ENCODE data around the gene LALBA. TPM values are rescaled to one million over a fixed set of nuclear protein-coding genes. Genes with fewer than 3 reads are reported as not detected.
"Not testable (repeated sequence)": the region's sequence is repeated elsewhere in the genome, so short reads cannot be mapped to it uniquely, and the experiment has no call there.

The LALBA gene
- not detected in 2 replicates for polyA plus RNA-seq (2014; cell fraction: cytosol; rRNA removed)
- not detected in 2 replicates for polyA plus RNA-seq (2014; cell fraction: nucleus; rRNA removed)

DNA sequence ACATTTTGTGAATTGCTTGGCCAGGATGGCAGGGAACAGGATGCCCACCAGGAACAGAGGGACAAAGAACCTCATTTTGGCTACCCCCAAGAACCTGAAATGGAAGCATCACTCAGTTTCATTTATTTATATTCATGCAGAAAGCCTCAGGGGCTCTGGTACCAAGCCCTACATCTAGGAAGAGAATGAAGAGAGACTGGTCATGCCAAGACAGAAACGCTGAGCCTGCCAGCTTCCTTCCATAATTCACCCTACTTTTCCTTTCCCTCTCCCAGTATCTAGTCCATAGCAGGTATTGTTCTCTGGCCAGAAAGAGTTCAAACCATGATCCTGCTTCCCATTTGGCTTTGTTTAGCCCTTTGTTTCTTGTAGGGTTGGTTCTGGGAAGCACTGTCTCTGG lies at the start of gene LALBA:
TSS of gene LALBA (minus strand) at position 101 of the 400 bp plus-strand sequence. CDS start at position 75, 26 bp downstream.
- DNase-seq (ENCODE audit: low spot score) = no peak

DNA sequence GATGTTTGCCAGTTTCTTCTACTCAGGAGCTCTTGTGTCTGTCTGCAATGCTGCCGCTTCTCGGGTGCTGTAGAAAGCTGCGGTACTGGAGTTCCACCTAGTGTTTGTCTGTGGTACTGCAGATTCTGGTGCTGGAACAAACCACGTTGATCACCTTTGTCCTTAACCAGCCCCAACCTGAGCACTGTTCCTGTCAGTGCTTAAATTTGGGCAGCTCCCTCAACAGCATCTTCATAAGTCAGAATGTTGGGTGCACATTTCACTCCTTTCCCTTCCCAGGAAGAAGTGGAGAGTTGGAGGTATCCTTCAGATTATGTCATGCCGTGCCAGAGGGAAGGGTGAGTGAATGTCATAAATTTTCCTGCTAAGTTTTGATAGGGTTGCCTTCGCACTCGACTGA lies 48.7 kb upstream of the LALBA start:
- DNase-seq (ENCODE audit: low spot score) = peak; percentile 78

DNA sequence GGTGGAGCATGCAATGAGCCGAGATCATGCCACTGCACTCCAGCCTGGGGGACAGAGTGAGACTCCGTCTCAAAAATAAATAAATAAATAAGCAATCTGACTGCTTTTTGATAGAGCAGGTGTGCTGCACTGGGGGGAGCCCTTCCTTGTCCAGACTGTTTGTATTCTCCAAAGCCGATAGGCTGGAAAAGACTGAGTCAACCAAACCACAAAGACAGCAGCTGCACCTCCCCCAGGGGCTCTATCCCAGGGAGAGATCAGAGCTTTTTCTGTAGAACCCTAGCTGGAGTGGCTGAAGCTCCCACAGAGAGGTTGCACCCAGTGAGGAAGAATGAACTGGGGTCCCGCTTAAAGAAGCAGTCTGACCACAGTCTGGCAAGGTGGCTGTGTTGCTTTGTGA lies 45.8 kb upstream of the LALBA start:
- DNase-seq (ENCODE audit: low spot score) = no peak

DNA sequence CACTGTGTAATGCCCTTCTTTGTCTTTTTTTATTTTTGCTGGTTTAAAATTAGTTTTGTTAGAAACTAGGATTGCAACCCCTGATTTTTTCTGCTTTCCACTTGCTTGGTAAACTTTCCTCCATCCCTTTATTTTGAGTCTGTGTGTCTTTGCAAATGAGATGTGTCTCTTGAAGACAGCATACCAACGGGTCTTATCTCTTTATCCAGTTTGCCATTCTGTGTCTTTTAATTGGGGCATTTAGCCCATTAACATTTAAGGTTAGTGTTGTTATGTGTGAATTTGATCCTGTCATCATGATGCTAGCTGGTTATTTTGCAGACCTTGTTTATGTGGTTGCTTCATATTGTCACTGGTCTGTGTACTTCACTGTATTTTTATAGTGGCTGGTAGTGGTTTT lies 43.5 kb upstream of the LALBA start:
- DNase-seq (ENCODE audit: low spot score) = no peak

DNA sequence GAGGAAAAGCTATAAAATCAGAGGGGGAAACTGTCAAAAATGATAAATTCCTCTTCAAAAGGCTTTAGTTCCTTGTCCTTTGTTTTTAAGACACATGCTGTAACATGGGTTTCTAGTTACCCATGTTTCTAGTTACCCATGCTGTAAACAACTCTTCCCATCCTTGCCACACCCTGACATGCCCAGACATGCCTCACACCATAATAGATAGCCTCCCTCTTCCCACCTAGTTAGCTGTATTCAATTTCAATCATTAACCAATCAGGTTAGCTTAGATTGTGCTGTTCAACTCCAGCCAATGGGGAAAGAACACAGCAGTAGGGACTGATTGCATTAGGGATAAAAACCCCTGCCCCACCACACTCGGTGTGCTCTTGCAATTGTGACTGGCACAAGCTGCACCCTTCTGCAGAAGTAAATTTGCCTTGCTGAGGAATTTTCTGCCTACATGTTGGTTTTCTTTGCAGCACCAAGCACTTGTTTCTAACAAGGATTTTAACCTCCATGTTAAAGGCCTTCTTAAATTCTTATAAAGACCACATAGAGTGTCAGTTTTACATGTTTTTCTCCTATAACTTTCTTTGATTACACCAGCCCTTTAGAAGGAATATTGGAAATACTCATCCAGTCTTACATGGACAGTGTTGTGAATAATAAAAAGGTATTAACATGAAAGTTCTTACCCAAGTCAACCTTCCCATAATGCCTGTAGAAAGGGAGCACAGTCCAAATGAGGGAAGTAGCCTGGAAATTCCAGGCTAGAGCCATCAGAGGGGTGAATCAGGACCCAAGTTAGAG lies 32.5 kb upstream of the LALBA start:
- no peak for DNase-seq (ENCODE audit: low spot score)

DNA sequence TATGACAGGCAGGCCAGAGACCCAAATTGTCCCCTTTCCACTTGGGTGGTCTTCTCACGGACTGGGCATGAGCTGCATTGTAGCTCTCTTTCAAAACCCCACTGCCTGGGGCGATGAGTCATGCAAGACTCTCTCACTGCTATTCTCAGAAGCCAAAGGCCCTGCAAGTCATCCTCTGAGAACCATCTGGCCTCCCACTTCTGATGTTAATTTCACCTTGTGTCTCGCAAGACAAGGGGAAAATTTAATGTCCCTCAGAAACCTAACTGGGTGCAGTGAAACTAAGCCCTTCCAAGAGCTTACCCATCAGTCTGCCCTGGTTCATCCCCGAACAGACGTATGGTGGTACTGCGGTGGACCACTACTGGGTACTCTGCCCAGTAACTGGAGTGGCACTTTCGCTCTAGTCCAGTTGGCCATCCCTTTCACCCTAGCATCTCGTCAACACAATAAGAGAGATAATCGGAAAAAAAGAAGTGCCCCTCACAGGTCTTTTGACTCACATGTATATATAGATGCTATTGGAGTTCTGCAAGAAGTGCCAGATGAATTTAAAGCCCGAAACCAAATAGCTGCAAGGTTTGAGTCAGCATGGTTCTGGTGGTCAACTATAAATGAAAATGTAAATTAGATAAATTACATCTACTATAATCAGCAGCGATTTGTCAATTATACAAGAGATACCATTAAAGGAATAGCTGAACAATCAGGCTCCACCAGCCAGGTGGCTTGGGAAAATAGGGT lies 31.3 kb upstream of the LALBA start:
- no peak for DNase-seq (ENCODE audit: low spot score)

DNA sequence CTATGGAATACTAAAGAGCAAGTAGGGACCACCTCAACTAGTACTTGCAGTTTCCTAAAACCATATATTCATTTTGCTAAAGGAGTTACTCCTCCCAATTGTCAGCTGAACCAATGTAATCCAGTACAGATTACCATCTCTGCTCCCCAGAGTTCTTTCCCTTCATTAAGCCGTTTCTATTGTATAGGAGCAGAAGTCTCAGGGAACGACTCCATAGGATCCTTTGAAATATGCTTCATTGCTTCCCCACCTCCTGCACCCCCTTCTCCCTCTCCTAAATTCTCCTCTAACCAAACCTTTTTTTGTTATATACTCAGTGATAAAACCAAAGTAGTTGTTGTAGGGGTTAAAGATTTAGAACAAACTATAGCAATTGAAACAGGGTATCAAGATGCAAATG lies 30.7 kb upstream of the LALBA start:
- no peak for DNase-seq (ENCODE audit: low spot score)

DNA sequence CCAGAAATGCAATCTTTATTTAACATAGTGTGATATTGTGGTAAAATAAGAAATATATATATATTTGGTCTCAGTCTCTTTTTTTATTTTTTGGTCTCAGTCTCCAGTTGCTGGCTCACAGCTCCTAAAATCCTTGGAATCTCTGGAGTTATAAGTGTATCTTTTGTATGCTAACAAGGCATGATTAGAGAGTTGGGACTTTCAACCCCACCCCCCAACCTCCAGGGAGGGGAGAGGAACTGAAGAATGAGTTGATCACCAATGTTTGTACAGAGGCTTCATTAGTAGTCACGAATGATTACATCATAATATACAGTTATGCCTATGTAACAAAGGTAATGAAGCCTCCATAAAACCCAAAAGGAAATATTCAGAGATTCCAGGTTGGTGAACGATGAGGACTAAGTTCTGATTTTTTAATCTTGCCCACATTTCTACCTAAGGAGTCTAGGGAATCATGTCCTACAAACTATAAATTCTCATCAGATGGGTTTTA lies 22.8 kb upstream of the LALBA start:
- no peak for DNase-seq (ENCODE audit: low spot score)

DNA sequence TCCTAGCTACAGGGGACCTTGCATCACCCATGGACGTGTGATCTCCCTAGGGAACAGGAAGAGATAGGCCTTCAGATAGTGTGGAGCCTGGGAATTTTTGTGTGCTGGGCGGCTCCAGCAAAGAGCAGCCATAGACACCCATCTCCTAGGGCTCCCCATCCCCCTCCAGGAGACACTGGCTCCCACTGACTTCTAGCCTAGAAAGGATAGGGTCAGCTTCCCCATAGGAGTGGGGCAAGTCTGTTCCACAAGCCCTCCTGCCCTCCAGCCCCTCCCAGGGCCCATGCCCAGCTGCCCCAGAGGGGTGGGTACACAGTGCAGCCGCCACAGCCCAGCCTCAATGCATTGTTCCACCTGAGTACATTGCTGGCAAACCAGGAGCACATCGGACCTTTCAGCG lies 16.5 kb upstream of the LALBA start:
- DNase-seq (ENCODE audit: low spot score) = no peak

DNA sequence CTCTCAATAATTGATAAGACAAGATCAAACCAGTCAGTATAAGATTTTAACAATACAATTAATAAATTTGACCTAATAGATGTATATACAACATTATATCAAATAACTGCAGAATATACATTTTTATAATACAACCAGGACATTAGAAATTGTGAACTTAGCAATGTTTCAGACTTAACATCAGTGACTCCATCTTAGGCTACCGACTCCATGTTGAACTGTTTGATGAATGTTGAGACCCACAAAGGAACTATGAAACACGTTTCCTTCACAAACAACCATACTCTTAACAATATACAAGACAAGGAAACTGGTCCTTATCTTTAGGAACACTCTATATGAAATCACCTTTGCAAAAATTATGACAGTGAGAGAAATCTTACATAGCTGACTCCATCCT lies 13.9 kb upstream of the LALBA start:
- DNase-seq (ENCODE audit: low spot score) = no peak

DNA sequence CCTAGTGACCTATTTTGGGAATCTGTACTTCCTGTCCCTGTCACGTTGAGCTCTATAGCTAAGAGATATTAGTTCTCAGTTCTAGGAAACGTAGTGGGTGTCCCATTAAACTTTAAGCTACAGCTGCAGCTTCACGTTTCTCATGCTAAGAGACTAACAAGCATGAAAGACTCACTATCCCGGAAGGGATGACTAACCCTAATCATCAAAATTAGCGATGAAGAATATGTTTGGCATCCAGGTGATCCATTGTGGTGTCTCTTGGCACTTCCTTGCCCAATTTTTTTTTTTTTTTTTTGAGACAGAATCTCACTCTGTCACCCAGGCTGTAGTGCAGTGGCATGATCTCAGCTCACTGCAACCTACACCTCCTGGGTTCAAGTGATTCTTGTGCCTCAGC lies 11.0 kb upstream of the LALBA start:
- no peak for DNase-seq (ENCODE audit: low spot score)

DNA sequence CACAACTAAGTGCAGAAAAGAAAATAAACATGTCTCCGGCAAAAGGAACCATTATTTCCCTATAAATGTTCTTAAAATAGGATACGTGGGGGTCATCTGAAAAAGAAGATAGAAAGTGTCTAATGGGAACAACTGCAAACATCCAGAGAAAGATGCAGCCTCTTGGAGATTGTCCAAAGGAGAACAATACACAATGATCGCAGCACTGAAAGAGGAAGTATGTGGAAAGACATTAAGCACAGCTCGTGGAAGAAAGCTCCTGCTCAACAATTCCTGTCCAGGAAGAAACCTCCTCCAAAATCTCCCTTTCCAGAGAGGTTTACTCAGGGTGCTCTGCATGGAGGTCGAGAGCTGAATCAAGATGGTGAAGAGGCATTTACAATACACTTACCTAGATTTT lies 2.5 kb upstream of the LALBA start:
- DNase-seq (ENCODE audit: low spot score) = no peak

DNA sequence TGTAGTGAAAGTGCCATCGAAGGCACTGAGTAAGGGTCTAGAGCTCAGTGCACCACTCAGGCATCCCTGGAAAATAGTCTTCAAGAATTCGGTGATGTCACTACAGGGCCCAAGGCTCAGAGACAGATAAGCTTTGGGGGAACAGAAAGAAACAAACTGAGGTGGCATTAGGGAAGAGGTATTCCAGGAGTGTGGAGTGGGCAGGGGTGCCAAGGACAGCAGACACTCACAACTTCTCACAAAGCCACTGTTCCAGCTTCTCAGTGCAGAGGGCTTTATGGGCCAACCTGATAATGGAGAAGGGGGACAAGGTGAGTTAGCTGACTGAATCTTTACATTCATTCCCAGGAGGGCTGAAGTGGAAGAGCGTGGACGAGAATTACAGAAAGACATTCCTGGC lies 2.1 kb downstream of the LALBA start:
- DNase-seq (ENCODE audit: low spot score) = no peak

DNA sequence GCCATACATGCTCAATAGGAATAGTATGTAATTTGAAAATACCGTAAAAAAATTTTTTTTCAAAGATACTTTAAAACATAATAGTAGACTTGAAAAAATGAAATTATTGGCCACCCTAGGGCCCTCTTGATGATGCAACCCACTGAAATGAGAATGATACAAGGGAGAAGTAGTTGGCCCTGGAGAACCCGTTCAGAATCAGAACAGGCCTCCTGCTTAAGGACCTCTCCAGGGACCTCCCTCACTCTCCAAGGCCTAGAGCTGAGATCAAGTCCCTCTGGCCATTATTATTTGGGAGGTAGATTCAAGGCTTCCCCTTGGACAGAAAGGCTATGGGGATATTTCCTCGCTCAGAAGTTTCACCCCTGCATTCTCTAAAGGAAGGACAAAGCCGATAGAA lies 11.9 kb downstream of the LALBA start:
- DNase-seq (ENCODE audit: low spot score) = no peak

DNA sequence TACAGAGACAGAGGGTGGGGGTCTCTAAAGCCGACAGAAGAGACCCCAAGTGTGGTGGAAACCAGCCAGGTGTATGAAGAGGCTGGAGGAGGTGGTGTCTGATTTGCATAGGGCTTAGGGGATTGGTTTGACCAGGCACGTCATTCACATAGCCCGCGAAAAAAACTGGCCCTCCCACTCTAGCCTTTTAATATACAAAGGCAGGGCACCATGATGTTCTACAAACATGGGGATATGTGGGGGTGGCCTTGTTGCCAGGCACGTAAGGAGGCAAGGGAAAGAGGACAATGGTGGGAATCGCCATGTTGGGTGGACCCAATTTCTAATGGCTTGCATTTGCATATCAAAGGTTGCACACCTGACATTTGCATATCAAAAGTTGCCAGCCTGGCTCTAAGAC lies 13.2 kb downstream of the LALBA start:
- no peak for DNase-seq (ENCODE audit: low spot score)

DNA sequence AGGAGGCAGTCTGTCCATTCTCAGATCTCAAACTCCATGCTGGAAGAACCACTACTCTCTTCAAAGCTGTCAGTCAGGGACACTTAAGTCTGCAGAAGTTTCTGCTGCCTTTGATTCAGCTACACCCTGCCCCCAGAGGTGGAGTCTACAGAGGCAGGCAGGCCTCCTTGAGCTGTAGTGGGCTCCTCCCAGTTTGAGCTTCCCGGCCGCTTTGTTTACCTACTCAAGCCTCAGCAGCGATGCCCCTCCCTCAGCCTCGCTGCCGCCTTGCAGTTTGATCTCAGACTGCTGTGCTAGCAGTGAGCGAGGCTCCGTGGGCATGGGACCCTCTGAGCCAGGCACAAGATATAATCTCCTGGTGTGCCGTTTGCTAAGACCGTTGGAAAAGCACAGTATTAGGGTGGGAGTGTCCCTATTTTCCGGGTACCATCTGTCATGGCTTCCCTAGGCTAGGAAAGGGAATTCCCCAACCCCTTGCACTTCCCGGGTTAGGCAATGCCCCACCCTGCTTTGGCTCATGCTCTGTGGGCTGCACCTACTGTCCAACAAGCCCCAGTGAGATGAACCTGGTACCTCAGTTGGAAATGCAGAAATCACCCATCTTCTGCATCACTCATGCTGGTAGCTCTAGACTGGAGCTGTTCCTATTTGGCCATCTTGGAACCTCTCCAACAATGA lies 16.0 kb downstream of the LALBA start:
- DNase-seq (ENCODE audit: low spot score) = not testable (repeated sequence)

DNA sequence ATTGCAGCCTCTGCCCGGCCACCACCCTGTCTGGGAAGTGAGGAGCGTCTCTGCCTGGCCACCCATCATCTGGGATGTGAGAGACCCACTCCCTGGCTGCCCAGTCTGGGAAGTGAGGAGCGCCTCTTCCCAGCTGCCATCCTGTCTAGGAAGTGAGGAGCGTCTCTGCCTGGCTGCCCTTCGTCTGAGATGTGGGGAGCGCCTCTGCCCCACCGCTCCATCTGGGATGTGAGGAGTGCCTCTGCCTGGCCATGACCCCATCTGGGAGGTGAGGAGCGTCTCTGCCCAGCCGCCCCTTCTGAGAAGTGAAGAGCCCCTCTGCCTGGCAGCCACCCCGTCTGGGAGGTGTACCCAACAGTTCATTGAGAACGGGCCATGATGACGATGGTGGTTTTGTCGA lies 18.2 kb downstream of the LALBA start:
- not testable (repeated sequence) for DNase-seq (ENCODE audit: low spot score)

DNA sequence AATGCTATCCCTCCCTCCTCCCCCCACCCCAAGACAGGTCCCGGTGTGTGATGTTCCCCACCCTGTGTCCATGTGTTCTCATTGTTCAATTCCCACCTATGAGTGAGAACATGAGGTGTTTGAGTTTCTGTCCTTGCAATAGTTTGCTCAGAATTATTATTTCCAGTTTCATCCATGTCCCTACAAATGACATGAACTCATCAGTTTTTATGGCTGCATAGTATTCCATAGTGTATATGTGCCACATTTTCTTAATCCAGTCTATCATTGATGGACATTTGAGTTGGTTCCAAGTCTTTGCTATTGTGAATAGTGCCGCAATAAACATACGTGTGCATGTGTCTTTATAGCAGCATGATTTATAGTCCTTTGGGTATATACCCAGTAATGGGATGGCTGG lies 22.8 kb downstream of the LALBA start:
- DNase-seq (ENCODE audit: low spot score) = not testable (repeated sequence)

DNA sequence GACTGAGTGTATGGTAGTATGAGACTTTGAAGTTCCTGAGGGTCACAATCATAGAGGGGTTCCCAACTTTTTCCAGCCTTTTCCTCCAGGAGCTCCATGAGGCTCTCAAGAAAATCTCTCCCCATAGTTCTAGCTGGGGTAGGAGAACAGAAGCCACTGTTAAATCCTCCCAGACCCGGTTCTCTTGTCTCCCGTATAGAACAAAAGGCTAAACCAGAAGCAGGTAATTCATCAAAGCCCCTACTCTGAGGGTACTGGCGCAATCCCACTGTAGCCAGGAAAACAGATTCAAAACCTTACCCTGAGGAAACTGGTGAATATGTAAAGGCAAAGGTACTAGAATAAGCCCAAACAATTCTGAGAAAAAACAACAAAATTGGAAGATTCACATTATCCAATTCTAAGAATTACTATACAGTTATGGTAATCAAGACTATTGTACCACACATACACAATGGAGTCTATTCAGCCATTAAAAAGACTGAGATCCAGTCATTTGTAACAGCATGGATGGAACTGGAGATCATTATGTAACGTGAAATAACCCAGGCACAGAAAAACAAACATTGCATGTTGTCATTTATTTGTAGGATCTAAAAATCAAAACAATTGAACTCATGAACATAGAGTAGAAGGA lies 23.9 kb downstream of the LALBA start:
- DNase-seq (ENCODE audit: low spot score) = no peak

DNA sequence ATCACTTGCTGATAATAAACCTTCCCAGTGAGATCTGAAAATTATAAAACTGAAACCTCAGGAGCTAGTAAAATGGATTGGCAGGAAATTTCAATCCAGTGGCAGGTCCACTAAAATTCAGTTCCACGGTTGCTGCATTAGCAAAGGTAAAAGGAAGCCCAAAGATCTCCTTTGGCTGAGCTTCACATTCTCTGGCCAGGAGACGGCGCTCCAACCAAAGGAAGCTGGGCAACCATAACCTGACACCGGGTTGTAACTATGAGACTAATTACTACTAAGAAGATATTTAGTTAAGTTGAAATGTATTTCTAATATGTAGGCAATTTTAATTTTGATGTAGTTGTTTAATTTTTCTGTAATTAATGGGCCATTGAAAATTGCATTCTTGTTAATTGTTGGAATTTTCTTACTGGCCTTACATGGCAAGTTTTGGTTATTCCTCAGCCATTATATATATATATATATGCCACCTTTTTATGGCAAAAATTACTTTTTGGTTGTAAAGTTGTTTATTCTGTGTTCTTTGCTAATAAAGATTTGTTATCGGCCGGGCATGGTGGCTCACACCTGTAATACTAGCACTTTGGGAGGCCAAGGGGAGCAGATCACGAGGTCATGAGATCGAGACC lies 27.4 kb downstream of the LALBA start:
- DNase-seq (ENCODE audit: low spot score) = no peak

DNA sequence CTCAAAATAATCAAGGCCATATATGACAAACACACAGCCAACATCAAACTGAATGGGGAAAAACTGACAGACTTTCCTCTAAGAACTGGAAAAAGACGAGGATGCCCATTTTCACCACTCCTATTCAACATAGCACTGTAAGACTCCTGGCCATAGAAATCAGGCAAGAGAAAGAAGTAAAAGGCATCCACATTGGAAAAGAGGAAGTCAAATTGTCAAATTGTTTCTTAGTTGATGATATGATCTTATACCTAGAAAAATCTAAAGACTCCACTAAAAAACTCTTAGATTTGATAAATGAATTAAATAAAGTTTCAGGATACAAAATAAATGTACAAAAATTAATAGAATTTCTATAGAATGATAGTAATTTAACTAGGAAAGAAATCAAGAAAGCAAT lies 33.2 kb downstream of the LALBA start:
- DNase-seq (ENCODE audit: low spot score) = no peak
